TTC549 (cell line): ENCODE results near the gene ME3.

Source experiments
- FAIRE-seq: peaks from 2 replicates; lab custom pipeline; 2012; peaks lifted over from hg19 to GRCh38; lab: Jason Lieb, UNC

Gene ME3

GRCh38 chr11:86692317-86692716 is 19.9 kb upstream of the ME3 start:
- no peak for FAIRE-seq

DNA sequence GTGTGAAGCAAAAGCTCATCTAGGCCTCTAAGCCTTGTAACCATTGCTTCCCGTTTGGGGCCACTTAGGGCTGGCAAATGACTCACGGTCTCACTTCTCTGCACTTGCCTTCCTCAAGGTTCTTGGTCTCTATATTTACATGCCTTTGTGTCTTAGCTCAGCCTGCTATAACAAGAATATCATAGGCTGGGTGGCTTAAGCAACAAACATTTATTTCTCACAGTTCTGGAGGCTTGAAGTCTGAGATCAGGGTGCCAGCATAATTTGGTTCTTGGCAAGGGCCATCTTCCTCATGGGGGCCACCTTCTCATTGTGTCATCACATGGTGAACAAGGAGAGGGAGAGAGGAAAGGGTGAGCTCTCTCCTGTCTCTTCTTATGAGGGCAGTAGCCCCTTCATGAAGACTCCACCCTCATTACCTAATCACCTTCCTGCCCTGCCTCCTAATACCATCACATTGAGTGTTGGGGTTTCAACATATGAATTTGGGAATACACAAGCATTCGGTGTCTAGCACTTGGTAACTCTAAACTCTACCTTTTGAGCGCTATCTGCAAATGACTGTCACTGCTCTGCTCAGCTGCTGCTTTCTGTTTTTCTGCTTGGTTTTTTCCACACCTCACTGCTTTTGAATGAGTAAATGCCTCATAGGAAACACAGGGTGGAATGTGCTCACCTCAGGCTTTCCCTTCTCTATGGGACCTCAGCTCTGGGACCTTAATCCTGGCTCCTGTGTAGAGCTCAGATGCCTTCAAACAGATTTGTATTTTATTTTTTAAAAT is 16.2 kb upstream of the ME3 start:
- FAIRE-seq, result no peak

DNA sequence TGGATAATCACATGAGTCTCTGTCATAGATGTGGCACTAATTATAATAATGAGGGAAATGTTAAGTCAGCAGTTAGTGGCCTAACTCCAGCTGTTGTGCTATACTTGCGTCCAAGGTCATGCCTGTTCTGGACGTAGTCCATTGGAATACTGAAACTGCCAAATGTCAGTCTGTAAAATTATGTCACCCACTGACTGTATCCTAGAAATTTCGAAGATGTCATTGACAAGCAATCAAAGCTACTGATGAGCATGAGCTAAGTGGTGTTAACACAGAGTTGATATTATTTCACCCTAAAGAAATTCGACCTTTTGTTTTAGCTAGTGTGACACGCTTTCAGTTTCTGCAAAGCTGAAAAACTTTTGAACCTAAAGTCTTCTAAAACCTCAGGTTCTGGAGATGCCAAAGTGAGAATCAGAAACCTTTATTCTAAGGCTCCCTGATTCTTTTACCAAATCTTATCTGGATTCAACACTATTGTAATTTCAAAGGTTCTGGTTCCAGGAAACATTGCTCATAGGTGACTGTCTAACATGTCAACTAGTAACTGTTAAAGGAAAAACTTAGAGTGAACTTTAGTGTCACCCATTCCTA is 14.9 kb upstream of the ME3 start:
- FAIRE-seq, result no peak

GRCh38 chr11:86686531-86686930 is 14.1 kb upstream of the ME3 start:
- FAIRE-seq, result no peak

- FAIRE-seq, result no peak
Observed at GRCh38 chr11:86681483-86681756, 9.0 kb upstream of the ME3 start.

DNA sequence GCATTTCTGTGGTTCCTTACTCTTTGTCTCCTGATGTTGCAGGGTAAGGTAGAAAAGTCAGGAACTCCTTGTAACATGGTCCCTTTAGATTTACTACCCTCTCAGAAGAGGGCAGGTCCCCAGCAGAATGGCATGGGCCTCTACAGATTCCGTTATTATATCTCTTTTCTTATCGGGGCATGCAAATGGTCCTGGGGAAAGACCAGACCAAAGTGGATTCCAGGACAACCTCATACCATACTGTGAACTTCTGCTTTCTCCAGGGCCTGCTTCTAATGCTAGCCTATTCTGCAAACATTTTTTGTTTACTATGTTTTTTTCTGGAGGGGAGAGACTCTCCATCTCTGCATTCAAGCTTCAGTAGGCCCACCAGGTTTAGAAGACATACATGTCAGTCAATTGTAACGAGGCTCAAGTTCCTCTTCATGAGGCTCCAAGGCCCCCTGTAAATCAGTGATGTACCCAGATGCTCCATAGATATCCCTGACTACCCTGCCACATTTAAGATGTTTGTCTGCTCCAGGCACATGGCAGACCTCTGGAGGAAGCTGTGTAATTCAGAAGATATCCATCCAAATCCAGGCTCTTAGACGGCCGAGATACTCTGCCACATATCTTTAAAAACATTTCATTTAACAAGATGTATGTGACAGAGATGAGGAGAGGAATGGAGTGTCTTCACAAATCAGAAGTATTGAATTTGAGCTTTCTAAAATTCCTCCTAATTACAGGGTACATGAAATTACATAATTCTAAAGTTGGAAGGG is 8.5 kb upstream of the ME3 start:
- FAIRE-seq, result no peak

GRCh38 chr11:86678823-86679222 is 6.4 kb upstream of the ME3 start:
- FAIRE-seq, result no peak

DNA sequence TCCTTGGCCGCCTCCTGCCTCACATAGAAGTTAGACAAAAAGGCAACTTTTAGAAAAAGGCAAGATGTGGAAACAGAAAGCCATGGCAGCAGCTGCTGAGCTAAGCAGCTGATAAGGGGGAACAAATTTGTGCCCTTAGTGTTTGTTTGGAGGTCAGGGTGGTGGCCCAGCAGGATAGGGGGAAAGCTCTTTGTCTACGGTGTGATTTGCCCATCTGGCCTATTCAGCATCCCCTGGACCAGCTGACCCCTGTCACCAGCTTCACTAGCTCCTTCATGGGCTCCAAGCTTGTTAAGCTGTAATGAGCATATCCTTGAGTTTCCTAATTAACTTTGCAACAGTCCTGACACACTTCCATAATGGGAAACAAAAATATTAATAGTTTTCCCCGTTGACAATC is 5.9 kb upstream of the ME3 start:
- FAIRE-seq, result no peak

DNA sequence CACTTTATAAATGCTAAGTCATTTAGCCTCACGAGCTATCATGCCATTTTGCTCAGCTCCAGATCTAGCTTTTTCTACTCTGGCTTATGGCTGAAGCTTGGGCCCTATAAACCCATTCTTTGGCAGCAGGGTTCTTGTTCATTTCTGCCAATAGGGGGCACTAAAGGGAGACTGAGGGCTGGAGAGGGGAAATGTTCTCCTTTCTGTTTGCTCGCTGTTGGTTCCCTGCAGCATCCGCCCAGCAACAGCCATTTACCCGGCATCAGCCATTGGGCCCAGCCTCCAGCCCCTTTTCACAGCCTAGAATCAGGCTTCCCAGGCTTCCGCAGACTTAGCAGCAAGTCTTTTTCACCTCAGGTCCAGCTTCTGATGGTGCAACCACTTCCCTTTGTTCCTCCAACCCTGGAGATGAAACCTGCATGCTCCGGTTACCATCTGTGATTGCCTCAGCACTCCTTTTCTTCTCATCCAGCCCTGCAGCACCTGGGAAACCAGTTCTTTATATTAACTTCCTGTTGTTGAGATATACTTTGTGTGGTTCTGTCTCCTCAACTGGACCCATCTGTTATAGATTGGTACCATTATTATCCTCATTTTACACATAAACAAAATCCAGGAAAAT is 4.2 kb upstream of the ME3 start:
- FAIRE-seq, result no peak

DNA sequence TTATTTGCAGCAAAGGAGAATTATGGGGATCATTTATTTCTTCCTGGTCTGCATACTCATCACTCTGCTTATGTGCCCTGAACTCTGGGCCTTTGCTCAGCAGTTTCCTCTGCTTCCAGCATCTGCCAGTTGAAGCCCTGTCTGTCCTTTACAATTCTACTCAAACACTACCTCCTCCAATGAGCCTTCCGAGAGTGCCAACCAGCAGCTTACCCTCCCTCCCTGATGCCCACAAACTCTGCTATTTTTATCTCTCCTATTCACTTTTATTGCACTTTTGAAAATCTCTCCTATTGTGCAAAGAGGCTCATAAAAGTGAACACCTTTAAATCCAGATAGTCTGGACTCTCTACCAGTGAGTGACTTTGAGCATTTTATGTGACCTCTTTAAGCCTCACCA is 3.6 kb upstream of the ME3 start:
- no peak for FAIRE-seq

DNA sequence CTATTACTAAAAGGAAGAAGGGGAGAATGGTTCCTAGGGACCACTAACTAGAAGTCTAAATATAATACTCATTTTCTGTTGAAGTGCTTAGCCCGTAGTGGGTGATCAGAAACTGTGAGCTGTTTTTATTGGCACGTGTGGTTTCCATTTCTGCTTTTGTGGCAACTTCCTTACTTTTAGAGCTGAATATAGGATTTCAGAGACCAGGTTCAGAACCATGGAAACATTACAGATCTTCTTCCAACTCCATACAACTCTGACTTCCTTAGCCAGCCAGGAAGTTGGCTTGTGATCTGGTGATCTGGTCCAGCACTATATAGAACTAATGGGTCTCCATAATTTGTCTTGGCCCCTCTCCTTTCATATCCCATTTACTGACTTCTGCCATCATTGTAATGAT is 2.6 kb upstream of the ME3 start:
- no peak for FAIRE-seq

GRCh38 chr11:86673872-86674750 is 1.7 kb upstream of the ME3 start:
- FAIRE-seq, result no peak

DNA sequence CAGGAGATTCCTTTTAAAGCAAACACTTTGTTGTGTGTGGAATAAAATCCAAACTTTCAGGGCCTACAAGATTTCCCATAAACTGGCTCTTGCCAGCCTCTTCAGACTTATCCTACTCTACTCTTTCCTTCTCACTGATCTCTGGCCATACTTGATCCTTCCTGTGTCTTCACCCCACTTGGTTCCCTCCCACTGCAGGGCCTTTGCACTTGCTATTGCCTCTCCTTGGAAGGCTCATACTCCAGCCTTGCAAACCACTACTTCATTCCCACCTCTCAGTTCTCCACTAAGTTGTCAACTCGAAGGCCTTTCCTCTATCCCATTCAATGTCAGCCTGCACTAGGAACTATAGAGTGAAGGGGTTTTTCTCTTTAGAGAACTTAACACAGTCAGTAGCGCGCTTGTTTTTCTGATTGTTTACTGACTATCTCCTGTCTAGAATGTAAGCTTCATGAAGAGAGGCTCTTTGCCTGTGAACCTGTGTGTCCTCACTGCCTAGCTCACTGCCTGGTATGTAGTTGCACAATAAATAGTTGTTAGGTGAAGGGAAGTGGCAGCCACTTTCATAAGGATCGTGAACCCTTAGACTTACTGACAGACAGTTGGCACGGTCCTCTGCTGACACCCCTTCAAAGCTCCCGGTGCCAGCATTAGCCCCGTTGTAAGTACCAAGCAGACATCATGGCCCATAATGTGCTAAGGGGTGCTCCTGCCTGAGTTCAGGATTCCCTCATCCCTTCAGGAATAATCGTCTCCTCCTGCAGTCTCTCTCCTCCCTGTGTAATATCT is 833 bp upstream of the ME3 start:
- no peak for FAIRE-seq

GRCh38 chr11:86671531-86672006 is 847 bp downstream of the ME3 start:
- no peak for FAIRE-seq

DNA sequence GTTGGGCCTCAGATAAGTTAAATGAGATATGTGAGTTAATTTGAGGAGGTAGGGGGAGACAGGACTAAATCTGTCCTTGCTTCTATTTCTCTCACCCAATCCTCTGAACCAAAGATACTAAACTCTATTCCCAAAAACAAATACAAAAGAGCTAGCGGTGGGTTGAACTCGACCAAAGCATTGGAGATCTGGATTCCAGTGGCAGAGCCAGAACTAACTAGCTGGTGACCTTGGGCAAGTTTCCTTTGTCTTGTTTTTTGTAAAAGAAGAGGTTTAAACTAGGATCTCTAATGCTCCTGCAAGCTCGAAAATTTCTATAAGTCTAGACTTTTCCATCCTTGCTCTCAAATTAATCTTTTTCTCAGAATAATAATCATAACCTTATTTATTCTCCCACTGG is 1.5 kb downstream of the ME3 start:
- no peak for FAIRE-seq

GRCh38 chr11:86670181-86670580 is 2.2 kb downstream of the ME3 start:
- no peak for FAIRE-seq

GRCh38 chr11:86669424-86669823 is 3.0 kb downstream of the ME3 start:
- no peak for FAIRE-seq

DNA sequence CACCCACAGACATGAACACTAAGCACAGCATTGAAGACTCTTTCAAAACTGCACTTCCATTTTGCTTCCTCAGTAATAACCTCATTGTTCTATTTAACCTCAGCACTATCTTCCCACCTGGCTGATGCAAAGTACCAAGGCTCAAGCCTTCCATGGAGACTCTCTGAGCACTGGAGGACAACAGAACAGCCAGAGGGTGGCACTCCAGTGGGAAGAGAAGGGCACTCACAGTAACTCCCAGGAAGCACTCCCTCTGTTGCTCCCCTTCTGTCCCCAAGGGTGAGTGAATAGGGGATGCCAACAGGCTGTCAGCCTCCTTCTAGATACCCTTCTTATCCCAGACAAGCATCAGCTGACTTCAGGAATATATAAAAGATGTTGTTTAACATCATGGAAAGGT is 3.5 kb downstream of the ME3 start:
- no peak for FAIRE-seq

- no peak for FAIRE-seq
Observed at GRCh38 chr11:86666193-86666592, 6.2 kb downstream of the ME3 start.

DNA sequence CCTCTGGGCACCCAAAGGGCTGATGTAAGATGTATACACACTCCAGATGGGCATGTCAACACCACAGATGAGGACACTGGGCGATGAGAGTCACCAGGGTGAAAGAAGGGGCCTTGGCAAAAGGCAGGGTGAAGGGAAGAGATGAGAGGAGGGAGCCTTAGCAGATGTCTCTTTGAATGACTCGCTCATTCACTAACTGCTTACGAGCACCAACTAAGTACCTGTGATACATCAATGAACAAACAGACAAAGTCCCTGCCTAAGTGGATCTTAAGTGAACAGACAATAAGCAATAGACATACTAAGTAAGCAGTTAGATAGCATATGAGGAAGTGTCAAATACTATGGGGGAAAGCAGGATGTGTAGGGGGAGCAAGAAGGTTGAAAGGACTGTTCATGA is 7.5 kb downstream of the ME3 start:
- no peak for FAIRE-seq

DNA sequence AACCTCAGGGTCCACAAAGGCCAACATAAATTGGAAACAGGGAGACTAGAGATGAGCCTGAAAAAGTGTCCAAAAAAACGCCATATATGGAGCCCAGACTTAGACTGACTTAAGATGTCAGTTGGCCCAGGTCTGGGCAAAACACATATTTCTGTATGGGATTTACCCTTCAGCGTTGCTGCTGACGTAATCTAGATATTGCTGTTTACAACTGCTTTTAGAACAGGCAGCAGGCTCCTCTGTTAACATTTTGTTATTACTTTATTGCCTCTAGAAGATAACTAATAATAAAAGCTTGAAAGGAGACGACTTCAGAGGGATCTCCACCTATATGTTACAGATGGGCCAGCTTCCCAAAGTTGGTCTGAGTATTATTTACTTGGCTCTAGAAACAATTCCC is 8.7 kb downstream of the ME3 start:
- FAIRE-seq, result no peak
